Neural progenitor cell (in vitro differentiated cells): Measurements from ENCODE around the gene GIT2.

Source experiments
- CTCF ChIP-seq: fragments of 200-600 bp; sonication (generic); IDR thresholded peaks from 2 replicates; pipeline ENCODE4 v1.5.1; 2017; ENCODE audit warnings: antibody characterized with exemption, mild to moderate bottlenecking
- EZH2 ChIP-seq: fragments of 200-600 bp; sonication (generic); IDR thresholded peaks from 2 replicates; pipeline ENCODE4 v1.6.1; 2017; ENCODE audit warnings: antibody characterized with exemption, mild to moderate bottlenecking, moderate library complexity
- EZH2phosphoT487 ChIP-seq: fragments of 200-600 bp; sonication (generic); IDR thresholded peaks from 2 replicates; pipeline ENCODE4 v1.6.1; 2017; ENCODE audit warnings: antibody characterized with exemption

DNA sequence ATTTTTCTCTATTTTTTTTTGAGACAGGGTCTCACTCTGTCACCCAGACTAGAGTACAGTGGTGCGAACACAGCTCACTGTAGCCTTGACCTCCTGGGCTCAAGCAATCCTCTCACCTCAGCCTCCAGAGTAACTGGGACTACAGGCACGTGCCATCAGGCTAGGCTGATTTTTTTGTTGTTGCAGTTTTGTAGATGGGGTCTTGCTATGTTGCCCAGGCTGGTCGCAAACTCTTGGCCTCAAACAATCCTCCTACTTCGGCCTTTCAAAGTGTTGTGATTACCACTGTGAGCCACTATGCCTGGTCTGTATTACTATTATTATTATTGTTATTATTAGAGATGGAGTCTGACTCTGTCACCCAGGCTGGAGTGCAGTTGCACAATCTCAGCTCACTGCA, 23.3 kb downstream of the GIT2 start:
- TF ChIP-seq CTCF (no peak), EZH2phosphoT487 (no peak), EZH2 (no peak)
